22Rv1 (cell line): ENCODE measurements around the gene VWA8.
A peak's percentile ranks its signal among the peaks of the same experiment; 100 is the strongest.

Source experiments
- H3K27ac ChIP-seq: fragments of 450-650 bp; 2 replicates; pipeline ENCODE4 v1.5.1; 2017
- CTCF ChIP-seq: fragments of 450-650 bp; IDR thresholded peaks from 2 replicates; pipeline ENCODE4 v1.5.1; 2017; ENCODE audit warnings: mild to moderate bottlenecking
- ZFX ChIP-seq: fragments of 450-650 bp; IDR thresholded peaks from 2 replicates; pipeline ENCODE4 v1.6.1; 2017; ENCODE audit warnings: antibody characterized with exemption, borderline replicate concordance

The VWA8 gene

GRCh38 chr13:41650706-41651105 is 310.2 kb downstream of the VWA8 start:
- TF ChIP-seq ZFX (no peak), CTCF (no peak)
- H3K27ac ChIP-seq, result no peak overlapping the region

GRCh38 chr13:41649659-41650058 is 311.2 kb downstream of the VWA8 start:
- peak overlapping the region; percentile 64; the same call in 1 of the 2 replicates for H3K27ac ChIP-seq
- TF ChIP-seq CTCF (peak; percentile 23; the same call in 1 of the 2 replicates), ZFX (no peak)

GRCh38 chr13:41648314-41648935 is 312.5 kb downstream of the VWA8 start:
- TF ChIP-seq ZFX (no peak), CTCF (no peak)
- H3K27ac ChIP-seq, result peak overlapping the region; percentile 64

GRCh38 chr13:41647699-41648313 is 313.1 kb downstream of the VWA8 start:
- H3K27ac ChIP-seq, result peak overlapping the region; percentile 64

- H3K27ac ChIP-seq, result no peak overlapping the region
- TF ChIP-seq ZFX, result no peak
- no peak for TF ChIP-seq CTCF
Measured at GRCh38 chr13:41645331-41645730, 315.6 kb downstream of the VWA8 start.

GRCh38 chr13:41644742-41645141 is 316.2 kb downstream of the VWA8 start:
- TF ChIP-seq CTCF (no peak), ZFX (no peak)
- no peak overlapping the region for H3K27ac ChIP-seq

GRCh38 chr13:41643507-41643906 is 317.4 kb downstream of the VWA8 start:
- H3K27ac ChIP-seq, result no peak overlapping the region
- no peak for TF ChIP-seq ZFX
- TF ChIP-seq CTCF, result no peak
